MM.1S (cell line): ENCODE measurements around the gene EVPL.

Experiments
- EZH2 ChIP-seq: fragments of 300-600 bp; sonication (generic); optimal IDR thresholded peaks from 2 replicates; pipeline ENCODE3; 2017; ENCODE audit warnings: low read depth, mild to moderate bottlenecking, antibody characterized with exemption, low read length, mixed read lengths
- EZH2phosphoT487 ChIP-seq: fragments of 300-600 bp; sonication (generic); IDR thresholded peaks from 2 replicates; pipeline ENCODE4 v1.6.1; 2018; ENCODE audit warnings: antibody characterized with exemption, low read length
- TF ChIP-seq, protein P1 (sequence below): fragments of 300-600 bp; sonication (generic); IDR thresholded peaks from 2 replicates; pipeline ENCODE4 v1.5.1; 2016; ENCODE audit warnings: antibody characterized with exemption, low read length, mixed read lengths

- TF ChIP-seq, protein P1, sequence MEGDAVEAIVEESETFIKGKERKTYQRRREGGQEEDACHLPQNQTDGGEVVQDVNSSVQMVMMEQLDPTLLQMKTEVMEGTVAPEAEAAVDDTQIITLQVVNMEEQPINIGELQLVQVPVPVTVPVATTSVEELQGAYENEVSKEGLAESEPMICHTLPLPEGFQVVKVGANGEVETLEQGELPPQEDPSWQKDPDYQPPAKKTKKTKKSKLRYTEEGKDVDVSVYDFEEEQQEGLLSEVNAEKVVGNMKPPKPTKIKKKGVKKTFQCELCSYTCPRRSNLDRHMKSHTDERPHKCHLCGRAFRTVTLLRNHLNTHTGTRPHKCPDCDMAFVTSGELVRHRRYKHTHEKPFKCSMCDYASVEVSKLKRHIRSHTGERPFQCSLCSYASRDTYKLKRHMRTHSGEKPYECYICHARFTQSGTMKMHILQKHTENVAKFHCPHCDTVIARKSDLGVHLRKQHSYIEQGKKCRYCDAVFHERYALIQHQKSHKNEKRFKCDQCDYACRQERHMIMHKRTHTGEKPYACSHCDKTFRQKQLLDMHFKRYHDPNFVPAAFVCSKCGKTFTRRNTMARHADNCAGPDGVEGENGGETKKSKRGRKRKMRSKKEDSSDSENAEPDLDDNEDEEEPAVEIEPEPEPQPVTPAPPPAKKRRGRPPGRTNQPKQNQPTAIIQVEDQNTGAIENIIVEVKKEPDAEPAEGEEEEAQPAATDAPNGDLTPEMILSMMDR, result no peak
- no peak for TF ChIP-seq EZH2
- no peak for TF ChIP-seq EZH2phosphoT487
These were observed 44.5 kb upstream of the EVPL start for GRCh38 chr17:76071531-76072147.
